GM23248 (cell line): ENCODE results near the gene CTTNBP2. TPM values are rescaled to one million over a fixed set of nuclear protein-coding genes. Genes with fewer than 3 reads are reported as not detected.
A peak's percentile ranks its signal among the peaks of the same experiment; 100 is the strongest.

ENCODE experiments used
- DNase-seq: peaks from one replicate; pipeline ENCODE4 v3.0.0-alpha.2; 2015
- H2AFZ ChIP-seq: fragments of 200-600 bp; sonication (generic); 2 replicates; pipeline ENCODE4 v1.6.1; 2016; ENCODE audit warnings: antibody characterized with exemption
- H3F3A ChIP-seq: fragments of 200-600 bp; sonication (generic); 2 replicates; pipeline ENCODE4 v1.6.1; 2016; ENCODE audit warnings: mild to moderate bottlenecking, antibody characterized with exemption, mixed run types; ENCODE audit not compliant: insufficient read depth
- H3K27ac ChIP-seq: fragments of 200-600 bp; sonication (generic); 2 replicates; pipeline ENCODE4 v1.5.1; 2016; ENCODE audit warnings: mild to moderate bottlenecking
- H3K27me3 ChIP-seq: fragments of 200-600 bp; sonication (generic); replicated peaks from 2 replicates; pipeline ENCODE4 v1.6.1; 2016; ENCODE audit warnings: mild to moderate bottlenecking; ENCODE audit not compliant: insufficient read depth
- H3K36me3 ChIP-seq: fragments of 200-600 bp; sonication (generic); 2 replicates; pipeline ENCODE4 v1.6.1; 2016; ENCODE audit warnings: low read depth, mild to moderate bottlenecking
- H3K4me1 ChIP-seq: fragments of 200-600 bp; sonication (generic); 2 replicates; pipeline ENCODE4 v1.6.1; 2016; ENCODE audit warnings: mild to moderate bottlenecking; ENCODE audit not compliant: insufficient read depth
- H3K4me2 ChIP-seq: fragments of 200-600 bp; sonication (generic); one replicate; pipeline ENCODE4 v1.6.1; 2016; ENCODE audit warnings: mild to moderate bottlenecking; ENCODE audit not compliant: unreplicated experiment
- H3K4me3 ChIP-seq: fragments of 200-600 bp; sonication (generic); 2 replicates; pipeline ENCODE4 v1.5.1; 2016; ENCODE audit warnings: mild to moderate bottlenecking
- H3K79me2 ChIP-seq: fragments of 200-600 bp; sonication (generic); 2 replicates; pipeline ENCODE4 v1.6.1; 2016; ENCODE audit warnings: mild to moderate bottlenecking; ENCODE audit not compliant: insufficient read depth
- H3K9ac ChIP-seq: fragments of 200-600 bp; sonication (generic); 2 replicates; pipeline ENCODE4 v1.6.1; 2016; ENCODE audit warnings: mild to moderate bottlenecking
- H3K9me2 ChIP-seq: fragments of 200-600 bp; sonication (generic); 2 replicates; pipeline ENCODE4 v1.6.1; 2016; ENCODE audit warnings: mixed run types, mild to moderate bottlenecking, moderate library complexity; ENCODE audit not compliant: insufficient read depth
- H3K9me3 ChIP-seq: fragments of 200-600 bp; sonication (generic); one replicate; pipeline ENCODE4 v1.6.1; 2017; ENCODE audit warnings: low read depth
- H4K20me1 ChIP-seq: fragments of 200-600 bp; sonication (generic); 2 replicates; pipeline ENCODE4 v1.6.0; 2016; ENCODE audit not compliant: insufficient read depth
- EZH2 ChIP-seq: fragments of 200-600 bp; sonication (generic); IDR thresholded peaks from 2 replicates; pipeline ENCODE4 v1.6.1; 2018; ENCODE audit warnings: antibody characterized with exemption, mild to moderate bottlenecking; ENCODE audit not compliant: insufficient read depth, poor library complexity, severe bottlenecking
- EZH2phosphoT487 ChIP-seq: fragments of 200-600 bp; sonication (generic); IDR thresholded peaks from 2 replicates; pipeline ENCODE4 v1.6.1; 2018; ENCODE audit warnings: antibody characterized with exemption, moderate library complexity, mild to moderate bottlenecking, low read depth; ENCODE audit not compliant: insufficient read depth
- WGBS, 2 experiments: methylation state at CpG; one replicate each; pipeline ENCODE4 v1.1.6; 2015 to 2017; ENCODE audit warnings: low lambda C conversion rate in 2 of 2, low coverage in 1 of 2; ENCODE audit errors: missing lambda C conversion rate in 2 of 2; 5-methylcytosine and 5-hydroxymethylcytosine counted together
- in situ Hi-C: fragments of 300-500 bp; cut with MboI; formaldehyde crosslinking; loops from 2 replicates; pipeline ENCODE4 v1.15.0; 2020
- polyA plus RNA-seq: library from polyadenylated mRNA; unstranded; fragments of >200 nt; fragmentation: Nextera tagmentation; extraction: Ambion mirVana; gene quantifications from 2 replicates; pipeline ENCODE4 v1.2.1, GENCODE V29; 2016
- total RNA-seq: library from RNA; depleted of rRNA; stranded (reverse); fragments of >200 nt; shearing (Covaris generic); gene quantifications from 2 replicates; pipeline ENCODE4 v1.2.3, GENCODE V29; 2014

CTTNBP2 gene
- total and polyA plus RNA-seq, 2 experiments from 2014 or later, result not detected

GRCh38 chr7:117882594-117882993, 9.4 kb upstream of the CTTNBP2 start:
- Histone ChIP-seq H2AFZ (no peak overlapping the region), H3K36me3 (no peaks in the 10 kb centered on the region), H3F3A (no peaks in the 10 kb centered on the region), H3K27ac (no peak overlapping the region), H3K4me1 (no peaks in the 10 kb centered on the region), H3K9me3 (no peaks in the 10 kb centered on the region), H3K79me2 (no peaks in the 10 kb centered on the region), H3K9me2 (no peaks in the 10 kb centered on the region), H3K4me3 (no peak overlapping the region), H4K20me1 (no peaks in the 10 kb centered on the region), H3K27me3 (peaks cover 5% of the 10 kb centered on the region; the same call in 1 of the 2 replicates), H3K9ac (no peak overlapping the region), H3K4me2 (no peak overlapping the region)
- in situ Hi-C loops, result no loop called here
- DNase-seq, result no peak
- TF ChIP-seq EZH2 (no peak), EZH2phosphoT487 (no peak)
- 27 to 38% methylated on average over 2 of the region's 2 CpGs for WGBS, 2 experiments

GRCh38 chr7:117876761-117877160, 3.5 kb upstream of the CTTNBP2 start:
- H4K20me1 ChIP-seq, result no peaks in the 10 kb centered on the region
- no peak overlapping the region for H3K4me2 ChIP-seq
- no peaks in the 10 kb centered on the region for H3F3A ChIP-seq
- no peaks in the 10 kb centered on the region for H3K36me3 ChIP-seq
- 3 to 18% methylated on average over 1 of the region's 1 CpG for WGBS, 2 experiments
- H2AFZ ChIP-seq, result no peak overlapping the region
- peaks cover 44% of the 10 kb centered on the region for H3K27me3 ChIP-seq
- no peaks in the 10 kb centered on the region for H3K9me3 ChIP-seq
- no peaks in the 10 kb centered on the region for H3K9me2 ChIP-seq
- H3K4me1 ChIP-seq, result no peaks in the 10 kb centered on the region
- H3K9ac ChIP-seq, result no peak overlapping the region
- TF ChIP-seq EZH2phosphoT487 (no peak), EZH2 (no peak)
- DNase-seq, result no peak
- in situ Hi-C loops, result no loop called here
- H3K27ac ChIP-seq, result no peak overlapping the region
- no peak overlapping the region for H3K4me3 ChIP-seq
- no peaks in the 10 kb centered on the region for H3K79me2 ChIP-seq

GRCh38 chr7:117875566-117875965, 2.3 kb upstream of the CTTNBP2 start:
- Histone ChIP-seq H3K9ac (no peak overlapping the region), H3F3A (no peaks in the 10 kb centered on the region), H4K20me1 (no peaks in the 10 kb centered on the region), H3K27ac (no peak overlapping the region), H3K4me2 (no peak overlapping the region), H3K79me2 (no peaks in the 10 kb centered on the region), H3K4me3 (no peak overlapping the region), H3K27me3 (peaks cover 56% of the 10 kb centered on the region), H3K4me1 (no peaks in the 10 kb centered on the region), H3K36me3 (no peaks in the 10 kb centered on the region), H3K9me2 (no peaks in the 10 kb centered on the region), H2AFZ (no peak overlapping the region), H3K9me3 (no peaks in the 10 kb centered on the region)
- peak; percentile 4 for DNase-seq
- in situ Hi-C loops, result no loop called here
- TF ChIP-seq EZH2 (no peak), EZH2phosphoT487 (no peak)

GRCh38 chr7:117874191-117874700, 1.0 kb upstream of the CTTNBP2 start:
- no peak for DNase-seq
- Histone ChIP-seq H3K4me2 (no peak overlapping the region), H4K20me1 (no peaks in the 10 kb centered on the region), H3K4me3 (no peak overlapping the region), H3K4me1 (no peaks in the 10 kb centered on the region), H3F3A (no peaks in the 10 kb centered on the region), H3K79me2 (no peaks in the 10 kb centered on the region), H3K27ac (no peak overlapping the region), H3K9me2 (no peaks in the 10 kb centered on the region), H3K36me3 (no peaks in the 10 kb centered on the region), H3K9ac (no peak overlapping the region), H2AFZ (0 out of 2 replicates have a peak overlapping the region, but pooled peaks have one; percentile 67), H3K9me3 (no peaks in the 10 kb centered on the region), H3K27me3 (peaks cover 61% of the 10 kb centered on the region)
- 31 to 37% methylated on average over 7 of the region's 7 CpGs for WGBS, 2 experiments
- TF ChIP-seq EZH2 (peak; percentile 4), EZH2phosphoT487 (no peak)
- in situ Hi-C loops, result no loop called here
